B cell (primary cell): Measurements from ENCODE around the gene PRPF38B. TPM values are rescaled to one million over a fixed set of nuclear protein-coding genes. Genes with fewer than 3 reads are reported as not detected.

Source experiments
- ATAC-seq: fragments of 200-7000 bp; cut with Tn5 transposase; one replicate; pipeline ENCODE4 v1.10.0; 2021; ENCODE audit warnings: low read depth, mild to moderate bottlenecking, moderate number of reproducible peaks, moderate library complexity
- CTCF ChIA-PET: fragments of 350-600 bp; sonication (Branson Sonifier 250); formaldehyde crosslinking; loops from one replicate; lab custom pipeline; 2021; ENCODE audit warnings: antibody characterized with exemption, inconsistent platforms; lab: Charles Lee
- POLR2A ChIA-PET: fragments of 350-600 bp; sonication (Branson Sonifier 250); formaldehyde crosslinking; loops from one replicate; lab custom pipeline; 2021; ENCODE audit warnings: antibody characterized with exemption; lab: Charles Lee
- DNase-seq: peaks from one replicate; pipeline ENCODE4 v3.0.0; 2013
- H2AFZ ChIP-seq: 2 replicates; pipeline ENCODE4 v1.6.1; 2012; ENCODE audit warnings: mild to moderate bottlenecking, low read depth, low read length; ENCODE audit not compliant: insufficient read depth, poor library complexity, severe bottlenecking
- H3K27ac ChIP-seq, 2 donors: 1 replicate in 1 of 2; 2 replicates in 1 of 2; pipeline ENCODE4 v1.5.1; 2012 to 2013; ENCODE audit warnings: low read length in 2 of 2, mild to moderate bottlenecking in 2 of 2, moderate library complexity in 1 of 2
- H3K27me3 ChIP-seq, 4 experiments: fragments of 200-600 bp in 1 of 4; sonication (generic) in 1 of 4; replicated peaks in 1 of 4; 1 replicate in 2 of 4; 2 replicates in 2 of 4; pipeline versions ENCODE4 v1.6.1 to v1.7.0; 2013 to 2016; ENCODE audit warnings: low read length in 3 of 4, mild to moderate bottlenecking in 2 of 4, mixed read lengths in 1 of 4, moderate library complexity in 1 of 4; ENCODE audit not compliant: insufficient read depth in 4 of 4, control insufficient read depth in 3 of 4; ENCODE audit errors: control extremely low read depth in 1 of 4
- H3K36me3 ChIP-seq, 2 experiments: replicated peaks in 1 of 2; 1 replicate in 1 of 2; 2 replicates in 1 of 2; pipeline versions ENCODE4 v1.6.1 to v1.7.1; 2013; ENCODE audit warnings: low read length in 1 of 2; ENCODE audit not compliant: insufficient read depth in 2 of 2, control insufficient read depth in 1 of 2; ENCODE audit errors: control extremely low read depth in 1 of 2, extremely low read depth in 1 of 2
- H3K4me1 ChIP-seq, 2 donors: fragments of 200-600 bp in 1 of 2; sonication (generic) in 1 of 2; 1 replicate in 1 of 2; 2 replicates in 1 of 2; pipeline versions ENCODE4 v1.5.1 to v1.6.1; 2013 to 2017; ENCODE audit warnings: low read length in 2 of 2; ENCODE audit not compliant: control insufficient read depth in 2 of 2, insufficient read depth in 2 of 2
- H3K4me2 ChIP-seq: replicated peaks from 2 replicates; pipeline ENCODE3; 2012; ENCODE audit warnings: mild to moderate bottlenecking, low read depth, low read length; ENCODE audit not compliant: poor library complexity, severe bottlenecking
- H3K4me3 ChIP-seq, 5 experiments: fragments of 200-600 bp in 1 of 5; sonication (generic) in 1 of 5; 1 replicate in 3 of 5; 2 replicates in 2 of 5; pipeline versions ENCODE4 v1.5.1 to v1.7.0; 2011 to 2016; ENCODE audit warnings: low read length in 4 of 5, mild to moderate bottlenecking in 4 of 5, low read depth in 2 of 5, control low read depth in 1 of 5, moderate library complexity in 1 of 5; ENCODE audit not compliant: insufficient read depth in 1 of 5; ENCODE audit errors: control extremely low read depth in 1 of 5, extremely low read depth in 1 of 5
- H3K79me2 ChIP-seq: fragments of 200-600 bp; sonication (generic); one replicate; pipeline ENCODE4 v1.6.0; 2016; ENCODE audit warnings: low read length; ENCODE audit not compliant: control insufficient read depth, insufficient read depth
- H3K9ac ChIP-seq: fragments of 200-600 bp; sonication (generic); 2 replicates; pipeline ENCODE4 v1.6.1; 2017; ENCODE audit warnings: mild to moderate bottlenecking, low read length, moderate library complexity
- H3K9me3 ChIP-seq, 3 donors: one replicate each; pipeline versions ENCODE4 v1.6.1 to v1.7.1; 2013; ENCODE audit warnings: low read length in 2 of 3; ENCODE audit not compliant: control insufficient read depth in 2 of 3, insufficient read depth in 1 of 3; ENCODE audit errors: control extremely low read depth in 1 of 3
- H4K20me1 ChIP-seq: 2 replicates; pipeline ENCODE4 v1.6.0; 2012; ENCODE audit warnings: mild to moderate bottlenecking, low read length; ENCODE audit not compliant: insufficient read depth, control insufficient read depth, poor library complexity, severe bottlenecking
- H3K27ac Mint-ChIP-seq: one replicate; pipeline ENCODE4 v1.8.0; 2021; ENCODE audit warnings: mixed read lengths
- H3K27me3 Mint-ChIP-seq: one replicate; pipeline ENCODE4 v1.8.0; 2021; ENCODE audit warnings: mixed read lengths
- H3K4me1 Mint-ChIP-seq: one replicate; pipeline ENCODE4 v1.8.0; 2021; ENCODE audit warnings: mixed read lengths
- H3K4me3 Mint-ChIP-seq: one replicate; pipeline ENCODE4 v1.8.0; 2021; ENCODE audit warnings: mixed read lengths
- H3K9me3 Mint-ChIP-seq: one replicate; pipeline ENCODE4 v1.8.0; 2022; ENCODE audit warnings: mixed read lengths; ENCODE audit not compliant: insufficient read depth
- CTCF ChIP-seq: fragments of 200-600 bp; IDR thresholded peaks from one replicate; pipeline ENCODE4 v1.8.0; 2022; ENCODE audit warnings: antibody characterized with exemption, mild to moderate bottlenecking
- EZH2 ChIP-seq: IDR thresholded peaks from 2 replicates; pipeline ENCODE4 v1.6.1; 2012; ENCODE audit warnings: borderline replicate concordance, low read depth, mild to moderate bottlenecking, moderate library complexity, low read length; ENCODE audit not compliant: insufficient read depth, poor library complexity, severe bottlenecking
- WGBS: methylation state at CpG from one replicate; pipeline ENCODE4 v1.1.5; 2013; ENCODE audit warnings: missing lambda C conversion rate; ENCODE audit not compliant: insufficient coverage; 5-methylcytosine and 5-hydroxymethylcytosine counted together
- intact Hi-C: fragments of 100-400 bp; cut with micrococcal nuclease; formaldehyde crosslinking; loops from one replicate; pipeline ENCODE4 v1.10.0; 2022
- polyA plus RNA-seq: library from polyadenylated mRNA; depleted of rRNA; stranded (reverse); fragments of >200 nt; gene quantifications from 2 replicates; pipeline ENCODE4 v1.2.3, GENCODE V29; 2012
- total RNA-seq, 2 donors: library from RNA; stranded (reverse); fragments of 120-200 nt in 1 of 2; gene quantifications; 1 replicate in 1 of 2; 2 replicates in 1 of 2; pipeline versions ENCODE4 v1.2.3 to v1.2.4, GENCODE V29; 2013 to 2022

PRPF38B gene
- total and polyA plus RNA-seq, 2 donors (not counting 1 experiment from before 2014, with no cell fraction given): 48.7 to 114 TPM

DNA sequence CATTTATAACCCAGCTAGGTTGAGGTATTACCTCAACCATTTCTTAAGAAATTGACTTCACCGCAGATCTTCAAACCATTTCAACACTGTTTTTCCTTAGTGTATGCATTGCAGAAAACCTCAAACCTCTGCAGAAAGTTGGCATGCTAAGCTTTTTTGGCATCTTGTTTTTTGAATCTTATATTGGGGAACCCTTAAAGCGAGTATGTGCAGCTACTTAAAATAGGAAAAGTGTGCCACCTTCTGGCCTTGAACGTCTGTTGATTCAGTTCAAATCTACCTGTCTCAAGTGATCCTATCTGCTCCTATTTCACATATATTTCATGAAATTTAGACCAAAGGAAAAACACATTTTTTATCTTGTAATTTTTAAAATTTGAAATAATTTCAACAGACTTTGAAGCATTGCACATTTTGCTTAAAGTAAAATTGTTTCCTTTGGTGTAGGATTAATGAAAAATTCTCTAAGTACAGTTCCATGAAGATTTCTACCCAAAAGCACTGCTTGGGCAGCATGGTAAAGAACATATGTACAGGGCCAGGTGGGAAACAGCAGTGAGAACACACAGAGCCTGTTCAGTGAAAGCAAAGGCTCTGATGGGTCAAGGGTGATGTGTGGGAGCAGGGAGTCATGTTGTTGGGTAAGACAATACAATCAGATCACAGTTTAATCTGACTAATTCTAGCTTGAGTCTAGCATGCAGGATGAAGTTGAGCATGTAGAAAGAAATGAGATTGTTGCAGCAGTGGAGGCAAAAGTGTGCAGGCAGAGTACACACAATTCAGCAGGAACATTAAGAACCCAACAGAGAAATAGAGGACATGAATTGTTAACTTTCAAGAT is 48.4 kb upstream of the PRPF38B start:
- Mint-ChIP-seq H3K4me3 (no peak overlapping the region), H3K27me3 (no peaks in the 10 kb centered on the region), H3K9me3 (no peaks in the 10 kb centered on the region), H3K4me1 (peaks cover 21% of the 10 kb centered on the region), H3K27ac (no peak overlapping the region)
- Histone ChIP-seq H3K4me3 (no peak overlapping the region), H4K20me1 (no peaks in the 10 kb centered on the region), H3K4me2 (no peak overlapping the region), H2AFZ (no peak overlapping the region), H3K4me1 (peaks cover 13 to 19% of the 10 kb centered on the region in 2 donors), H3K9ac (no peak overlapping the region), H3K27ac (no peak overlapping the region), H3K9me3 (no peaks in the 10 kb centered on the region), H3K79me2 (no peaks in the 10 kb centered on the region), H3K36me3 (no peaks in the 10 kb centered on the region), H3K27me3 (no peaks in the 10 kb centered on the region)
- ChIA-PET POLR2A (interaction anchor here (0.6 kb wide), 1 partner anchor 219 kb away, joined by 3 read pairs; no protein-coding TSS in a partner anchor), CTCF (interaction anchor here (0.5 to 5.9 kb wide), 21 partner anchors 8 to 863 kb away, joined by 3 to 121 read pairs (median 4); partner anchors contain the start of genes EEIG2, HENMT1 and PRPF38B)
- no peak for TF ChIP-seq EZH2
- peak; percentile 60 for TF ChIP-seq CTCF
- WGBS: 0% methylated on average over 1 of the region's 3 CpGs
- ATAC-seq (peak; percentile 61), DNase-seq (peak; percentile 66)
- intact Hi-C loops: loop anchor here (1.0 kb wide), 1 partner anchor 82 kb away; no protein-coding TSS in a partner anchor

GRCh38 chr1:108644984-108645383 is 47.1 kb upstream of the PRPF38B start:
- Mint-ChIP-seq H3K27me3 (no peaks in the 10 kb centered on the region), H3K4me3 (no peak overlapping the region), H3K9me3 (no peaks in the 10 kb centered on the region), H3K27ac (peak overlapping the region; percentile 11), H3K4me1 (peaks cover 21% of the 10 kb centered on the region)
- ATAC-seq: no peak
- no peaks in the 10 kb centered on the region for H4K20me1 ChIP-seq
- no peak overlapping the region for H3K4me3 ChIP-seq
- TF ChIP-seq EZH2 (no peak), CTCF (no peak)
- H3K36me3 ChIP-seq: peaks cover 0 to 2% of the 10 kb centered on the region in 2 experiments
- H3K79me2 ChIP-seq: no peaks in the 10 kb centered on the region
- CTCF ChIA-PET: interaction anchor here (0.6 to 5.9 kb wide), 10 partner anchors 9 to 435 kb away, joined by 3 to 121 read pairs (median 5); partner anchors contain the start of genes EEIG2, HENMT1 and PRPF38B
- peaks cover 13 to 19% of the 10 kb centered on the region in 2 donors for H3K4me1 ChIP-seq
- intact Hi-C loops: no loop called here
- H2AFZ ChIP-seq: peak overlapping the region; percentile 41
- H3K4me2 ChIP-seq: no peak overlapping the region
- DNase-seq: no peak
- H3K27me3 ChIP-seq: no peaks in the 10 kb centered on the region
- 30% methylated on average over 6 of the region's 7 CpGs for WGBS
- no peak overlapping the region for H3K9ac ChIP-seq
- POLR2A ChIA-PET: no interaction called here
- H3K9me3 ChIP-seq: no peaks in the 10 kb centered on the region
- H3K27ac ChIP-seq: no peak overlapping the region
